ENCODE results near the gene CLEC2D.
"Not testable (repeated sequence)": the region's sequence is repeated elsewhere in the genome, so short reads cannot be mapped to it uniquely, and the experiment has no call there.

Gene CLEC2D

GRCh38 chr12:9701380-9702154, 32.1 kb downstream of the CLEC2D start:
- no peak for DNase-seq

GRCh38 chr12:9702255-9702654, 32.7 kb downstream of the CLEC2D start:
- DNase-seq, result no peak

GRCh38 chr12:9704561-9704960, 35.0 kb downstream of the CLEC2D start:
- DNase-seq, result not testable (repeated sequence)

- DNase-seq, result no peak
These were observed 36.7 kb downstream of the CLEC2D start for GRCh38 chr12:9706086-9706685.

- no peak for DNase-seq
These were observed 37.8 kb downstream of the CLEC2D start for GRCh38 chr12:9707356-9707755.

GRCh38 chr12:9707864-9708808, 38.6 kb downstream of the CLEC2D start:
- peak; percentile 54 for DNase-seq

GRCh38 chr12:9708853-9709252, 39.3 kb downstream of the CLEC2D start:
- DNase-seq, result no peak

- no peak for DNase-seq
These were observed 41.3 kb downstream of the CLEC2D start for GRCh38 chr12:9710584-9711375.

- peak; percentile 24 for DNase-seq
These were observed 42.2 kb downstream of the CLEC2D start for GRCh38 chr12:9711664-9712063.

GRCh38 chr12:9713032-9713558, 43.6 kb downstream of the CLEC2D start:
- not testable (repeated sequence) for DNase-seq

- no peak for DNase-seq
These were observed 47.8 kb downstream of the CLEC2D start for GRCh38 chr12:9717070-9717925.

GRCh38 chr12:9718968-9719367, 49.5 kb downstream of the CLEC2D start:
- no peak for DNase-seq

GRCh38 chr12:9719790-9720189, 50.3 kb downstream of the CLEC2D start:
- no peak for DNase-seq

- DNase-seq, result no peak
These were observed 52.0 kb downstream of the CLEC2D start for GRCh38 chr12:9721394-9722092.

GRCh38 chr12:9724023-9724422, 54.5 kb downstream of the CLEC2D start:
- DNase-seq, result no peak

GRCh38 chr12:9725213-9725870, 55.8 kb downstream of the CLEC2D start:
- no peak for DNase-seq

- DNase-seq, result no peak
These were observed 58.3 kb downstream of the CLEC2D start for GRCh38 chr12:9727813-9728212.

- DNase-seq, result no peak
These were observed 59.6 kb downstream of the CLEC2D start for GRCh38 chr12:9729082-9729481.

- no peak for DNase-seq
These were observed 60.5 kb downstream of the CLEC2D start for GRCh38 chr12:9730011-9730410.

- no peak for DNase-seq
These were observed 61.1 kb downstream of the CLEC2D start for GRCh38 chr12:9730591-9730990.
